Adrenal gland (tissue), 5 donors: ENCODE results near the gene VWA5B1.

ENCODE experiments used
- POLR2A ChIP-seq, 2 donors: fragments of 450-650 bp; IDR thresholded peaks; one replicate each; pipeline ENCODE4 v1.6.1; 2017; ENCODE audit warnings: antibody characterized with exemption in 2 of 2, mild to moderate bottlenecking in 2 of 2, moderate library complexity in 1 of 2
- TF ChIP-seq, protein P1 (sequence below), 6 experiments: fragments of 450-650 bp in 4 of 6; fragments of 200-600 bp in 2 of 6; sonication (generic) in 1 of 6; IDR thresholded peaks; 1 replicate in 5 of 6; 2 replicates in 1 of 6; pipeline versions ENCODE4 v1.5.1 to v1.8.0; 2016 to 2021; ENCODE audit warnings: antibody characterized with exemption in 6 of 6, mild to moderate bottlenecking in 2 of 6, moderate library complexity in 1 of 6
- donor health status: DM: no; HTN: no; CAD: no.

DNA sequence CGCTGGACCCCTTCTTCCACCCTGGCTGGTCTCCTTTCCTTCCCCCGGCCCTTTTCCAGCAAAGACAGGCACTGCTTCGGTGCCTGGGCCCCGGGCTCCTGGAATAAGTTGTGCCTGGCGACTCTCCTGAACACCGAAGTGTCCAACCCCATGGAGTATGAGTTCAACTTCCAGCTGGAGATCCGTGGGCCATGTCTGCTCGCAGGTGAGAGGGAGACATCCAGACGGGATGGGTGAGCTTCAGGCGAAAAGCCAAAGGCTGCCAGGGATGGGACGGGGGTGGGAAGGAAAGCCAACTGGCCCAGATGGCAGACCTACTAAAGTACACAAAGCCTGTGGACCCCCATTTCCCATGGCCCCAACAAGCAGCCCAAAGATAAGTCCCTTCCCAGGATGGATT, 26.8 kb downstream of the VWA5B1 start:
- TF ChIP-seq, protein P1, sequence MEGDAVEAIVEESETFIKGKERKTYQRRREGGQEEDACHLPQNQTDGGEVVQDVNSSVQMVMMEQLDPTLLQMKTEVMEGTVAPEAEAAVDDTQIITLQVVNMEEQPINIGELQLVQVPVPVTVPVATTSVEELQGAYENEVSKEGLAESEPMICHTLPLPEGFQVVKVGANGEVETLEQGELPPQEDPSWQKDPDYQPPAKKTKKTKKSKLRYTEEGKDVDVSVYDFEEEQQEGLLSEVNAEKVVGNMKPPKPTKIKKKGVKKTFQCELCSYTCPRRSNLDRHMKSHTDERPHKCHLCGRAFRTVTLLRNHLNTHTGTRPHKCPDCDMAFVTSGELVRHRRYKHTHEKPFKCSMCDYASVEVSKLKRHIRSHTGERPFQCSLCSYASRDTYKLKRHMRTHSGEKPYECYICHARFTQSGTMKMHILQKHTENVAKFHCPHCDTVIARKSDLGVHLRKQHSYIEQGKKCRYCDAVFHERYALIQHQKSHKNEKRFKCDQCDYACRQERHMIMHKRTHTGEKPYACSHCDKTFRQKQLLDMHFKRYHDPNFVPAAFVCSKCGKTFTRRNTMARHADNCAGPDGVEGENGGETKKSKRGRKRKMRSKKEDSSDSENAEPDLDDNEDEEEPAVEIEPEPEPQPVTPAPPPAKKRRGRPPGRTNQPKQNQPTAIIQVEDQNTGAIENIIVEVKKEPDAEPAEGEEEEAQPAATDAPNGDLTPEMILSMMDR (IDR thresholded peaks at IDR 0.05): no peak
- TF ChIP-seq POLR2A (IDR thresholded peaks at IDR 0.05): no peak
